ENCODE results near the gene SIGLECL1. TPM values are rescaled to one million over a fixed set of nuclear protein-coding genes. Genes with fewer than 3 reads are reported as not detected.

Gene SIGLECL1
- total and polyA plus RNA-seq, 2 donors (not counting 1 experiment from before 2014, with no cell fraction given), result not detected

DNA sequence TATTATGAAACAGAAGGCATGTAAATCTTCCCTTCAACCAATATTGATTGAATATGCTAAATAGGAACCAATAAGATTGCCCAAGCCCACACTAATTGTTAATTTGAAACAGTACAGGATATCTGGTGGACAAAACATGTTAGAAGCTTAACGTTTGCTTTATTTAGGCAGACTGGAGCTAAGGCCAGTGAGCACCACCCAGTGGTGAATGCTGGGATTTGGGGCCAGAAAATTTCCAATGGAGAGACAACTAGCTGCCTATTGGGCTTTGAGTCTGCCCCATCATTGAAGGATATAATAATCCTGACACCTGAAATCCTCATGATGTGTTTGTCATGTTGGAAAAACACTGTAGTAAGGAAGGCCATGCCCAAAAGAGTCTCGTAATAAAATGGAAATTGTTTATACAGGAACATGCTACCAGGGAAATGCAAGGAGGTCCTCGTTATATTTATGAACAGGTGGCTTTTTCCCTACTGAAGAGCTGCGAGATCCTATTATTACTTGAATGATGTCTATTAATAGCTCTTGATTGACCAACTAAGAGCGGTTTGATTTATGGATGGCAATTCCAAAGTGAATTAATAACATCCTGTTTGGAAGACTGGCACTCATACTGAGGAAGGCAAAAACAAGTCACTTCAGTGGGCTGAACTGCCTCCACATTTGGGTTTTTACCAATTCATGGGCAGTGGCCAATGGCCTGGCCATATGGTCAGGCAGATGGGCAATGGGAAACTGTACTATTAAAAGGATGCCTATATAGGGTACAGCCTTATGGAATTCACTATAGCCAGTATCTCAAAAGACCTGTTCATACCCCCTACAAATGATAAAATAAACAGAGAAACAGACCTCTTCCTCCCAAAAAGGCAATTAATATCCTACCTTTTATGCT lies 8.7 kb downstream of the SIGLECL1 start:
- H3K9me3 ChIP-seq (ENCODE audit: control extremely low read depth in 1 of 3, control insufficient read depth in 2 of 3, insufficient read depth in 1 of 3, low read length in 2 of 3), result no peaks in the 10 kb centered on the region
- H3K79me2 ChIP-seq (ENCODE audit: control insufficient read depth, insufficient read depth, low read length), result no peaks in the 10 kb centered on the region
- H3K4me2 ChIP-seq (replicated peaks; ENCODE audit: low read depth, low read length, poor library complexity, severe bottlenecking), result no peak overlapping the region
- Mint-ChIP-seq H3K9me3 (ENCODE audit: insufficient read depth) (no peaks in the 10 kb centered on the region), H3K4me1 (peaks cover 6% of the 10 kb centered on the region), H3K27ac (no peak overlapping the region), H3K27me3 (peaks cover 38% of the 10 kb centered on the region), H3K4me3 (no peak overlapping the region)
- DNase-seq (no peak), ATAC-seq (ENCODE audit: low read depth) (no peak)
- ChIA-PET POLR2A (no interaction called here), CTCF (interaction anchor here (1.0 to 1.2 kb wide), 2 partner anchors 10 to 12 kb away, joined by 4 read pairs; no protein-coding TSS in a partner anchor)
- no peak overlapping the region for H3K9ac ChIP-seq (ENCODE audit: low read length)
- H3K27me3 ChIP-seq (replicated peaks in 1 of 4; ENCODE audit: control extremely low read depth in 1 of 4, control insufficient read depth in 3 of 4, insufficient read depth in 4 of 4, low read length in 3 of 4), result peaks cover 0 to 11% (median 2%) of the 10 kb centered on the region in 4 experiments
- peaks cover 0 to 3% of the 10 kb centered on the region in 2 donors for H3K4me1 ChIP-seq (ENCODE audit: control insufficient read depth in 2 of 2, insufficient read depth in 2 of 2, low read length in 2 of 2)
- WGBS (ENCODE audit: insufficient coverage), result 6% methylated on average over 2 of the region's 5 CpGs
- H3K27ac ChIP-seq (ENCODE audit: low read length in 2 of 2), result no peak overlapping the region
- no peak overlapping the region for H2AFZ ChIP-seq (ENCODE audit: insufficient read depth, low read depth, low read length, poor library complexity, severe bottlenecking)
- no peaks in the 10 kb centered on the region for H3K36me3 ChIP-seq (replicated peaks in 1 of 2; ENCODE audit: control extremely low read depth in 1 of 2, control insufficient read depth in 1 of 2, extremely low read depth in 1 of 2, insufficient read depth in 2 of 2, low read length in 1 of 2)
- TF ChIP-seq, protein P1, sequence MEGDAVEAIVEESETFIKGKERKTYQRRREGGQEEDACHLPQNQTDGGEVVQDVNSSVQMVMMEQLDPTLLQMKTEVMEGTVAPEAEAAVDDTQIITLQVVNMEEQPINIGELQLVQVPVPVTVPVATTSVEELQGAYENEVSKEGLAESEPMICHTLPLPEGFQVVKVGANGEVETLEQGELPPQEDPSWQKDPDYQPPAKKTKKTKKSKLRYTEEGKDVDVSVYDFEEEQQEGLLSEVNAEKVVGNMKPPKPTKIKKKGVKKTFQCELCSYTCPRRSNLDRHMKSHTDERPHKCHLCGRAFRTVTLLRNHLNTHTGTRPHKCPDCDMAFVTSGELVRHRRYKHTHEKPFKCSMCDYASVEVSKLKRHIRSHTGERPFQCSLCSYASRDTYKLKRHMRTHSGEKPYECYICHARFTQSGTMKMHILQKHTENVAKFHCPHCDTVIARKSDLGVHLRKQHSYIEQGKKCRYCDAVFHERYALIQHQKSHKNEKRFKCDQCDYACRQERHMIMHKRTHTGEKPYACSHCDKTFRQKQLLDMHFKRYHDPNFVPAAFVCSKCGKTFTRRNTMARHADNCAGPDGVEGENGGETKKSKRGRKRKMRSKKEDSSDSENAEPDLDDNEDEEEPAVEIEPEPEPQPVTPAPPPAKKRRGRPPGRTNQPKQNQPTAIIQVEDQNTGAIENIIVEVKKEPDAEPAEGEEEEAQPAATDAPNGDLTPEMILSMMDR (IDR thresholded peaks at IDR 0.05), result peak; percentile 38
- no peak for TF ChIP-seq EZH2 (IDR thresholded peaks at IDR 0.05; ENCODE audit: borderline replicate concordance, insufficient read depth, low read depth, low read length, poor library complexity, severe bottlenecking)
- intact Hi-C loops (cut with micrococcal nuclease), result no loop called here
- no peak overlapping the region for H3K4me3 ChIP-seq (ENCODE audit: control extremely low read depth in 1 of 5, extremely low read depth in 1 of 5, insufficient read depth in 1 of 5, low read depth in 2 of 5, low read length in 4 of 5)
- no peaks in the 10 kb centered on the region for H4K20me1 ChIP-seq (ENCODE audit: control insufficient read depth, insufficient read depth, low read length, poor library complexity, severe bottlenecking)

DNA sequence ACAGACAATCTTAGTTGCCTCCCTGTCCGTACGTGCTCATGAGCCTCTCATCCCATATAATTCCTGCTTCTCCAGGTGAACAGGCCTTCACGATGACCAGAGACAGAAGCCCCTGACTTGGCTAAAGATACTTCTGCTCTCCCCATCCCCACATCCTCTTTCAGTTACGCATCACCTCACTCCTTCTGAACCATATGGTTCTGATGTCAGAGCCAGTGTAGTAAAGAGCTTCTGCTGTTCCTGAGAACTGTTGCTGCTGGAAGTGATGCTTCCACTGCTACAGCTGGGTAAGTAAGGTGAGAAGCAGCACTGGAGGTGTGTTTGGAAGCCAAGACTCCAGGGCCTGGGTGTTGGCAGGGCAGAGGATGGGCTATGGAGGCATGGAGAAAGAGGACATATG lies 12.9 kb downstream of the SIGLECL1 start:
- DNase-seq (no peak), ATAC-seq (ENCODE audit: low read depth) (no peak)
- Mint-ChIP-seq H3K9me3 (ENCODE audit: insufficient read depth) (no peaks in the 10 kb centered on the region), H3K27me3 (peaks cover 38% of the 10 kb centered on the region), H3K4me1 (no peaks in the 10 kb centered on the region), H3K4me3 (no peak overlapping the region), H3K27ac (no peak overlapping the region)
- no peak overlapping the region for H3K4me3 ChIP-seq (ENCODE audit: control extremely low read depth in 1 of 5, extremely low read depth in 1 of 5, insufficient read depth in 1 of 5, low read depth in 2 of 5, low read length in 4 of 5)
- H3K36me3 ChIP-seq (replicated peaks in 1 of 2; ENCODE audit: control extremely low read depth in 1 of 2, control insufficient read depth in 1 of 2, extremely low read depth in 1 of 2, insufficient read depth in 2 of 2, low read length in 1 of 2), result no peaks in the 10 kb centered on the region
- peaks cover 0 to 11% (median 2%) of the 10 kb centered on the region in 4 experiments for H3K27me3 ChIP-seq (replicated peaks in 1 of 4; ENCODE audit: control extremely low read depth in 1 of 4, control insufficient read depth in 3 of 4, insufficient read depth in 4 of 4, low read length in 3 of 4)
- no peak overlapping the region for H3K9ac ChIP-seq (ENCODE audit: low read length)
- CTCF ChIA-PET, result no interaction called here
- H3K4me1 ChIP-seq (ENCODE audit: control insufficient read depth in 2 of 2, insufficient read depth in 2 of 2, low read length in 2 of 2), result no peaks in the 10 kb centered on the region
- H3K9me3 ChIP-seq (ENCODE audit: control extremely low read depth in 1 of 3, control insufficient read depth in 2 of 3, insufficient read depth in 1 of 3, low read length in 2 of 3), result no peaks in the 10 kb centered on the region
- H3K27ac ChIP-seq (ENCODE audit: low read length in 2 of 2), result no peak overlapping the region
- no peak overlapping the region for H3K4me2 ChIP-seq (replicated peaks; ENCODE audit: low read depth, low read length, poor library complexity, severe bottlenecking)
- H3K79me2 ChIP-seq (ENCODE audit: control insufficient read depth, insufficient read depth, low read length), result no peaks in the 10 kb centered on the region
- TF ChIP-seq, protein P1 (IDR thresholded peaks at IDR 0.05), result no peak
- no peak for TF ChIP-seq EZH2 (IDR thresholded peaks at IDR 0.05; ENCODE audit: borderline replicate concordance, insufficient read depth, low read depth, low read length, poor library complexity, severe bottlenecking)
- POLR2A ChIA-PET, result no interaction called here
- H4K20me1 ChIP-seq (ENCODE audit: control insufficient read depth, insufficient read depth, low read length, poor library complexity, severe bottlenecking), result no peaks in the 10 kb centered on the region
- WGBS (ENCODE audit: insufficient coverage), result 81% methylated on average over 3 of the region's 4 CpGs
- no peak overlapping the region for H2AFZ ChIP-seq (ENCODE audit: insufficient read depth, low read depth, low read length, poor library complexity, severe bottlenecking)
- intact Hi-C loops (cut with micrococcal nuclease), result no loop called here

Measured in B cell (primary cell).